Common myeloid progenitor, CD34-positive (primary cell): Measurements from ENCODE around the gene ANKRD49.
A peak's percentile ranks its signal among the peaks of the same experiment; 100 is the strongest.

Experiments used
- CTCF ChIA-PET: fragments of 350-600 bp; sonication (Branson Sonifier 250); formaldehyde crosslinking; loops from one replicate; lab custom pipeline; 2021; ENCODE audit warnings: antibody characterized with exemption; lab: Charles Lee
- POLR2A ChIA-PET: fragments of 350-600 bp; sonication (Branson Sonifier 250); formaldehyde crosslinking; loops from one replicate; lab custom pipeline; 2021; ENCODE audit warnings: antibody characterized with exemption; lab: Charles Lee
- DNase-seq, 3 donors: peaks; one replicate each; pipeline versions ENCODE4 v3.0.0 to v3.0.0-alpha.2; 2013
- H3K27ac ChIP-seq, 2 experiments: 1 replicate in 1 of 2; 2 replicates in 1 of 2; pipeline ENCODE4 v1.7.0; 2013; ENCODE audit warnings: inconsistent platforms in 2 of 2, low read length in 2 of 2, mild to moderate bottlenecking in 2 of 2, low read depth in 1 of 2, moderate library complexity in 1 of 2; ENCODE audit not compliant: severe bottlenecking in 2 of 2, insufficient read depth in 1 of 2, poor library complexity in 1 of 2
- H3K27me3 ChIP-seq, 5 experiments: replicated peaks in 2 of 5; 1 replicate in 3 of 5; 2 replicates in 2 of 5; pipeline versions ENCODE4 v1.6.1 to v1.7.0; 2013; ENCODE audit warnings: low read length in 4 of 5, mild to moderate bottlenecking in 2 of 5, moderate library complexity in 2 of 5, inconsistent platforms in 1 of 5; ENCODE audit not compliant: insufficient read depth in 5 of 5, control insufficient read depth in 4 of 5
- H3K36me3 ChIP-seq, 4 experiments: 1 replicate in 2 of 4; 2 replicates in 2 of 4; pipeline versions ENCODE4 v1.6.1 to v1.7.0; 2013; ENCODE audit warnings: low read length in 3 of 4, control low read depth in 1 of 4, mild to moderate bottlenecking in 1 of 4; ENCODE audit not compliant: control insufficient read depth in 4 of 4, insufficient read depth in 4 of 4
- H3K4me1 ChIP-seq, 4 experiments: 1 replicate in 3 of 4; 2 replicates in 1 of 4; pipeline versions ENCODE4 v1.6.1 to v1.7.1; 2013; ENCODE audit warnings: low read length in 3 of 4, mild to moderate bottlenecking in 3 of 4, control low read depth in 1 of 4, inconsistent platforms in 1 of 4, moderate library complexity in 1 of 4; ENCODE audit not compliant: control insufficient read depth in 4 of 4, insufficient read depth in 4 of 4; ENCODE audit errors: control extremely low read depth in 1 of 4
- H3K4me3 ChIP-seq, 7 experiments: 1 replicate in 4 of 7; 2 replicates in 3 of 7; pipeline versions ENCODE4 v1.5.1 to v1.7.0; 2013; ENCODE audit warnings: mild to moderate bottlenecking in 7 of 7, low read length in 6 of 7, moderate library complexity in 6 of 7, inconsistent platforms in 2 of 7, low read depth in 2 of 7, control low read depth in 1 of 7; ENCODE audit not compliant: insufficient read depth in 4 of 7, control insufficient read depth in 1 of 7; ENCODE audit errors: extremely low read depth in 1 of 7
- H3K9me3 ChIP-seq, 5 experiments: 1 replicate in 4 of 5; 2 replicates in 1 of 5; pipeline versions ENCODE4 v1.6.1 to v1.7.1; 2013; ENCODE audit warnings: low read length in 4 of 5, mild to moderate bottlenecking in 2 of 5, inconsistent platforms in 1 of 5, low read depth in 1 of 5, moderate library complexity in 1 of 5; ENCODE audit not compliant: control insufficient read depth in 4 of 5, insufficient read depth in 2 of 5; ENCODE audit errors: control extremely low read depth in 1 of 5
- WGBS: methylation state at CpG from one replicate; pipeline ENCODE4 v1.1.5; 2013; ENCODE audit not compliant: insufficient coverage; 5-methylcytosine and 5-hydroxymethylcytosine counted together

ANKRD49 gene

DNA sequence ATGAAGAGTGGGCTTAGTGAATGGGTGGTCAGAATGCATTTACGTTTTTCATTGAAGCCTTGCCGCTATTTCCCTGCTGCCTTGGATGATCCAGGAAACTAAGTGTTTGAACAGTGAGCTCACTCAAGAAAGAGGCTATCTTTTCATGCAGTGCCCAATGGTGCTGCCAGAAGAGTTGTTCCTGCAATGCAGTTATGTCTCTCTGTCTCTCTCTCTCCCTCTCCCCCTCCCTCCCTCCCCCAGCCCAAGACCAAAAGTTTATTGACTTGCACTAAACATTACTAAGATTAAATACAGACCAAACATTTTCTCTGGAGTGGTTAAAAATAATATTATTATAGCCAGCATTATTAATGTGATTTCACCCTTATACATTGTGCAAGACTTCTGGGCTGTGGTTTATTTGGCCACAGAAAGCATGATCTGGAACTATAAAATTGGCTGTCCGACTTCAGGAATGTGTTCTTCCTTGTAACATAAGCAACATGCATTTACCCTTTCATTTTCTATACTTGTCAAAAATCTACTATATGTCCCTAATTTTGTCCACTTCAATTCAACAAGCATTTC lies 43.3 kb downstream of the ANKRD49 start:
- no peak for DNase-seq
- ChIA-PET CTCF (interaction anchor here (1.0 to 2.0 kb wide), 3 partner anchors 12 to 60 kb away, joined by 3 to 5 read pairs (median 3); partner anchors contain the start of gene C11orf97), POLR2A (no interaction called here)
- Histone ChIP-seq H3K4me3 (no peak overlapping the region), H3K9me3 (no peaks in the 10 kb centered on the region), H3K36me3 (no peaks in the 10 kb centered on the region), H3K27me3 (no peaks in the 10 kb centered on the region), H3K27ac (no peak overlapping the region), H3K4me1 (no peaks in the 10 kb centered on the region)
- WGBS = 86% methylated on average over 1 of the region's 3 CpGs

- Histone ChIP-seq H3K9me3 (no peaks in the 10 kb centered on the region), H3K4me3 (no peak overlapping the region), H3K4me1 (peaks cover 0 to 11% (median 8%) of the 10 kb centered on the region in 4 experiments), H3K27ac (no peak overlapping the region), H3K36me3 (no peaks in the 10 kb centered on the region), H3K27me3 (no peaks in the 10 kb centered on the region)
- no CpG with 5 or more reads among the region's 1 CpG for WGBS
- POLR2A ChIA-PET = no interaction called here
- no peak for DNase-seq
- CTCF ChIA-PET = interaction anchor here (1.3 kb wide), 1 partner anchor 57 kb away, joined by 3 read pairs; no protein-coding TSS in a partner anchor
These were observed 45.6 kb downstream of the ANKRD49 start for GRCh38 chr11:94539420-94539819.

DNA sequence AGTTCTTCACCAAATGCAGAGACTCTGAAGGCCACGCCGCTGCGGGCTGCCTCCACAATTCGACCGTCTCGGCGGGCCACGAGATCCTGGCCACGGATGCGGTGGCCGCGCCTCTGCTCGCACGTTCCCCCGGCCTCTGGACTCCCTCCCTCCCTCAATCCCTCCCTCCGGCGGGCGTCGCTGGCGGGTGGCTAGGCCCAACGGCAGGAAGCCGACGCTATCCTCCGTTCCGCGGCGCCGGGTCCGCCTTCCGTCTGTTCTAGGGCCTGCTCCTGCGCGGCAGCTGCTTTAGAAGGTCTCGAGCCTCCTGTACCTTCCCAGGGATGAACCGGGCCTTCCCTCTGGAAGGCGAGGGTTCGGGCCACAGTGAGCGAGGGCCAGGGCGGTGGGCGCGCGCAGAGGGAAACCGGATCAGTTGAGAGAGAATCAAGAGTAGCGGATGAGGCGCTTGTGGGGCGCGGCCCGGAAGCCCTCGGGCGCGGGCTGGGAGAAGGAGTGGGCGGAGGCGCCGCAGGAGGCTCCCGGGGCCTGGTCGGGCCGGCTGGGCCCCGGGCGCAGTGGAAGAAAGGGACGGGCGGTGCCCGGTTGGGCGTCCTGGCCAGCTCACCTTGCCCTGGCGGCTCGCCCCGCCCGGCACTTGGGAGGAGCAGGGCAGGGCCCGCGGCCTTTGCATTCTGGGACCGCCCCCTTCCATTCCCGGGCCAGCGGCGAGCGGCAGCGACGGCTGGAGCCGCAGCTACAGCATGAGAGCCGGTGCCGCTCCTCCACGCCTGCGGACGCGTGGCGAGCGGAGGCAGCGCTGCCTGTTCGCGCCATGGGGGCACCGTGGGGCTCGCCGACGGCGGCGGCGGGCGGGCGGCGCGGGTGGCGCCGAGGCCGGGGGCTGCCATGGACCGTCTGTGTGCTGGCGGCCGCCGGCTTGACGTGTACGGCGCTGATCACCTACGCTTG lies 50.2 kb downstream of the ANKRD49 start, which contains the start of gene FUT4:
Gene FUT4, plus strand, starts transcription at position 227 of the 951 bp plus-strand sequence. Its CDS starts 213 bp downstream, at position 440.
- Histone ChIP-seq H3K27me3 (no peaks in the 10 kb centered on the region), H3K9me3 (no peaks in the 10 kb centered on the region), H3K36me3 (peaks cover 3 to 13% (median 13%) of the 10 kb centered on the region in 4 experiments), H3K4me3 (peak within 1 kb of the TSS; percentile 68 to 89 (median 76)), H3K4me1 (peaks cover 17 to 45% (median 38%) of the 10 kb centered on the region in 4 experiments), H3K27ac (peak within 1 kb of the TSS; percentile 92 to 96)
- POLR2A ChIA-PET = no interaction called here
- peak; percentile 81 to 92 (median 86) for DNase-seq
- under 1% methylated on average over 88 of the region's 109 CpGs for WGBS
- CTCF ChIA-PET = interaction anchor here (2.2 kb wide), 1 partner anchor 25 kb away, joined by 5 read pairs; no protein-coding TSS in a partner anchor

DNA sequence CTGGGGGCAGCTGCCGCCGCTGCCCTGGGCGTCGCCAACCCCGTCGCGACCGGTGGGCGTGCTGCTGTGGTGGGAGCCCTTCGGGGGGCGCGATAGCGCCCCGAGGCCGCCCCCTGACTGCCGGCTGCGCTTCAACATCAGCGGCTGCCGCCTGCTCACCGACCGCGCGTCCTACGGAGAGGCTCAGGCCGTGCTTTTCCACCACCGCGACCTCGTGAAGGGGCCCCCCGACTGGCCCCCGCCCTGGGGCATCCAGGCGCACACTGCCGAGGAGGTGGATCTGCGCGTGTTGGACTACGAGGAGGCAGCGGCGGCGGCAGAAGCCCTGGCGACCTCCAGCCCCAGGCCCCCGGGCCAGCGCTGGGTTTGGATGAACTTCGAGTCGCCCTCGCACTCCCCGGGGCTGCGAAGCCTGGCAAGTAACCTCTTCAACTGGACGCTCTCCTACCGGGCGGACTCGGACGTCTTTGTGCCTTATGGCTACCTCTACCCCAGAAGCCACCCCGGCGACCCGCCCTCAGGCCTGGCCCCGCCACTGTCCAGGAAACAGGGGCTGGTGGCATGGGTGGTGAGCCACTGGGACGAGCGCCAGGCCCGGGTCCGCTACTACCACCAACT lies 51.0 kb downstream of the ANKRD49 start:
- H3K4me1 ChIP-seq = peaks cover 17 to 50% (median 40%) of the 10 kb centered on the region in 4 experiments
- ChIA-PET POLR2A (no interaction called here), CTCF (interaction anchor here (1.3 to 2.2 kb wide), 3 partner anchors 14 to 44 kb away, joined by 3 to 5 read pairs (median 3); no protein-coding TSS in a partner anchor)
- no peaks in the 10 kb centered on the region for H3K9me3 ChIP-seq
- 19% methylated on average over 36 of the region's 59 CpGs for WGBS
- H3K4me3 ChIP-seq = peak overlapping the region; percentile 68 to 89 (median 76)
- peak overlapping the region; percentile 92 to 96 for H3K27ac ChIP-seq
- no peaks in the 10 kb centered on the region for H3K27me3 ChIP-seq
- DNase-seq = peak in 1 of 3 donors; percentile 37
- peaks cover 3 to 16% (median 14%) of the 10 kb centered on the region in 4 experiments for H3K36me3 ChIP-seq

- H3K27ac ChIP-seq = peak overlapping the region in 1 of 2 experiments; percentile 1
- WGBS = 93% methylated on average over 44 of the region's 54 CpGs
These were observed 51.7 kb downstream of the ANKRD49 start for GRCh38 chr11:94545264-94546161.

GRCh38 chr11:94546162-94546470 lies 52.3 kb downstream of the ANKRD49 start:
- 100% methylated on average over 1 of the region's 2 CpGs for WGBS
- Histone ChIP-seq H3K36me3 (peaks cover 3 to 16% (median 14%) of the 10 kb centered on the region in 4 experiments), H3K27ac (no peak overlapping the region), H3K9me3 (no peaks in the 10 kb centered on the region), H3K4me3 (peak overlapping the region in 4 of 7 experiments; percentile 19 to 89 (median 76)), H3K27me3 (no peaks in the 10 kb centered on the region), H3K4me1 (peaks cover 26 to 61% (median 43%) of the 10 kb centered on the region in 4 experiments)
- ChIA-PET CTCF (interaction anchor here (1.0 to 2.2 kb wide), 5 partner anchors 10 to 43 kb away, joined by 3 to 5 read pairs (median 3); no protein-coding TSS in a partner anchor), POLR2A (no interaction called here)
- DNase-seq = no peak

More at GRCh38 chr11:94545264-94546161, 51.7 kb downstream of the ANKRD49 start:
- Histone ChIP-seq H3K9me3 (no peaks in the 10 kb centered on the region), H3K36me3 (peaks cover 3 to 16% (median 14%) of the 10 kb centered on the region in 4 experiments), H3K27me3 (no peaks in the 10 kb centered on the region), H3K4me1 (peaks cover 23 to 57% (median 41%) of the 10 kb centered on the region in 4 experiments), H3K4me3 (peak overlapping the region in 4 of 7 experiments; percentile 74 to 89 (median 82))
- DNase-seq = no peak
- ChIA-PET POLR2A (no interaction called here), CTCF (interaction anchor here (0.8 to 2.2 kb wide), 5 partner anchors 14 to 43 kb away, joined by 3 to 5 read pairs (median 3); no protein-coding TSS in a partner anchor)
